ENCODE data around the gene SNRNP25.

SNRNP25 gene

GRCh38 chr16:76535-77272 lies 23.1 kb downstream of the SNRNP25 start:
- H3K4me3 ChIP-seq (ENCODE audit: low read length) = no peak overlapping the region
- peaks cover 14% of the 10 kb centered on the region for H3K27me3 ChIP-seq (ENCODE audit: control insufficient read depth, insufficient read depth, low read length)
- no peaks in the 10 kb centered on the region for H3K9me3 ChIP-seq (ENCODE audit: control insufficient read depth, low read depth, low read length)
- no peaks in the 10 kb centered on the region for H3K36me3 ChIP-seq (ENCODE audit: control insufficient read depth, low read depth, low read length)
- H3K27ac ChIP-seq (ENCODE audit: low read length) = no peak overlapping the region
- H3K9ac ChIP-seq (ENCODE audit: low read length) = no peak overlapping the region
- peaks cover 26% of the 10 kb centered on the region for H3K4me1 ChIP-seq (ENCODE audit: control insufficient read depth, low read depth, low read length)

DNA sequence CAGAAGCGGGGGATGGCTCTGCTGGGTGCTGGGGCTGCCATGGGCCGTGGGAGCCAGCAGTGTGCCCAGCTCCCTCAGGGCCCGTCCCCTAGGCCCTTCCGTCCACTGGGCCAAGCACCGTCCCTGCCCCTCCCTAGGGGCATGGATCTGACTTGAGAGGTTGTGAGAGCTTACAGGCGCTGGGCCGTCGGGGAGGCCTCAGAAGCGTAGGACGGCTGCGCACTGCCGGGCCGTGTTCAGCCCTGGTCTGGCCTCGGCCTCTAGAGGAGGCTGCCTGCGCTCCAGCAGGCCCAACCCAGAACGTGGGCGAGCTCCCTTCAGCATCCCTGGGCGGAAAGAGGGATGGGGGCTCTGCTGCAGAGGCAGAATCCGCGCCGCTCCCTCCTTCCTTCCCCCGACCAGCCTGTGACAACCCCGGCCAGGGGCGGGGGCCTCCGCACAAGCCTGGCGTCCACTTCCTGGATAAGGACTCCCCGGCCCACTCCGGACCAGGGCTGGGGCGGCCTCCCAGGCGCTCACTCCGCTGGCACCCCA lies 23.7 kb downstream of the SNRNP25 start:
- Histone ChIP-seq H3K27ac (ENCODE audit: low read length) (no peak overlapping the region), H3K36me3 (ENCODE audit: control insufficient read depth, low read depth, low read length) (no peaks in the 10 kb centered on the region), H3K4me3 (ENCODE audit: low read length) (peak overlapping the region; percentile 64), H3K9me3 (ENCODE audit: control insufficient read depth, low read depth, low read length) (no peaks in the 10 kb centered on the region), H3K27me3 (ENCODE audit: control insufficient read depth, insufficient read depth, low read length) (peaks cover 14% of the 10 kb centered on the region), H3K9ac (ENCODE audit: low read length) (peak overlapping the region; percentile 50), H3K4me1 (ENCODE audit: control insufficient read depth, low read depth, low read length) (peaks cover 28% of the 10 kb centered on the region)

GRCh38 chr16:77807-78443 lies 24.3 kb downstream of the SNRNP25 start, which contains the start of gene MPG:
Gene MPG, plus strand, starts transcription at chr16:78225. Its CDS starts 85 bp downstream, at chr16:78310.
- H3K4me3 ChIP-seq (ENCODE audit: low read length) = peak within 1 kb of the TSS; percentile 64
- peaks cover 27% of the 10 kb centered on the region for H3K4me1 ChIP-seq (ENCODE audit: control insufficient read depth, low read depth, low read length)
- no peaks in the 10 kb centered on the region for H3K9me3 ChIP-seq (ENCODE audit: control insufficient read depth, low read depth, low read length)
- no peak within 1 kb of the TSS for H3K27ac ChIP-seq (ENCODE audit: low read length)
- H3K27me3 ChIP-seq (ENCODE audit: control insufficient read depth, insufficient read depth, low read length) = peaks cover 14% of the 10 kb centered on the region
- H3K36me3 ChIP-seq (ENCODE audit: control insufficient read depth, low read depth, low read length) = no peaks in the 10 kb centered on the region
- peak within 1 kb of the TSS; percentile 50 for H3K9ac ChIP-seq (ENCODE audit: low read length)

DNA sequence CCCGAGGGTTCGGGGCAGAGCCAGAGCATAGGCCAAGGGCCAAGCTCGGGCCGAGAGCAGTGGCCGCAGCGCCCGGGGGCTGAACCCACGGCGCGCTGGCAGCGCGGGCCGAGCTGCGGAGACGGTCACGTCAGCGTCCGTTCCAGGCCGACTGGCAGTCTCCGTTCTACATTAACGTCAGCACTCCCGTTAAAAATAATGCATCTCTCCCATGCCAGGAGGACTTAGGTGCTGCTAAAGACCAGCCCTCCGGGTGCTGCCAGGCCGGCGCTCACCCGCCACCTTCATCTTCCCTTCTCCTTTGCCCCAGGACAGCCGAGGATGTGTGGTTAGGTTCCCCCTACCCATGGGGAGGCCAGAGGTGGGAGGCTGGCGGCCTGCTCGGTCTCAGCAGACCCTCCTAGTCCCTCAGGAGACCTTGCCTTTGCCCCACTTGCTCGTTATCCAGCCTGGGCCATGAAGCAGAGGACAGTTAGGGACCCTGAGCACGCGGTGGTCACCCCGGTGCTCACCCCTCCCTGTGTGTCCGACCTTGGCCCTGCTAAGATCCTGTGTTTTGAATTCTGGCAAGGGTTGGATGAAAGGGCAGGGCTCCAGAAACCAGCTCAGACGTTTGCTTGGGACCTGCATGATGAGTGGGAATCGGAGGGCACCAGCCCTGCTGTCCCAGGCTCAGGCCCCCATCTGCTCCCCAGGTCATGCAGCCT lies 25.0 kb downstream of the SNRNP25 start:
- no peak overlapping the region for H3K27ac ChIP-seq (ENCODE audit: low read length)
- no peaks in the 10 kb centered on the region for H3K36me3 ChIP-seq (ENCODE audit: control insufficient read depth, low read depth, low read length)
- H3K9ac ChIP-seq (ENCODE audit: low read length) = peak overlapping the region; percentile 17
- H3K9me3 ChIP-seq (ENCODE audit: control insufficient read depth, low read depth, low read length) = no peaks in the 10 kb centered on the region
- peak overlapping the region; percentile 64 for H3K4me3 ChIP-seq (ENCODE audit: low read length)
- peaks cover 24% of the 10 kb centered on the region for H3K4me1 ChIP-seq (ENCODE audit: control insufficient read depth, low read depth, low read length)
- peaks cover 7% of the 10 kb centered on the region for H3K27me3 ChIP-seq (ENCODE audit: control insufficient read depth, insufficient read depth, low read length)

- Histone ChIP-seq H3K36me3 (ENCODE audit: control insufficient read depth, low read depth, low read length) (no peaks in the 10 kb centered on the region), H3K27me3 (ENCODE audit: control insufficient read depth, insufficient read depth, low read length) (peaks cover 6% of the 10 kb centered on the region), H3K9ac (ENCODE audit: low read length) (no peak overlapping the region), H3K9me3 (ENCODE audit: control insufficient read depth, low read depth, low read length) (no peaks in the 10 kb centered on the region), H3K4me3 (ENCODE audit: low read length) (no peak overlapping the region), H3K27ac (ENCODE audit: low read length) (no peak overlapping the region), H3K4me1 (ENCODE audit: control insufficient read depth, low read depth, low read length) (peaks cover 19% of the 10 kb centered on the region)
Observed at GRCh38 chr16:79151-80054, 25.8 kb downstream of the SNRNP25 start.

GRCh38 chr16:83060-83603 lies 29.5 kb downstream of the SNRNP25 start:
- Histone ChIP-seq H3K27me3 (ENCODE audit: control insufficient read depth, insufficient read depth, low read length) (peaks cover 6% of the 10 kb centered on the region), H3K9me3 (ENCODE audit: control insufficient read depth, low read depth, low read length) (no peaks in the 10 kb centered on the region), H3K27ac (ENCODE audit: low read length) (no peak overlapping the region), H3K9ac (ENCODE audit: low read length) (no peak overlapping the region), H3K36me3 (ENCODE audit: control insufficient read depth, low read depth, low read length) (peaks cover 8% of the 10 kb centered on the region), H3K4me3 (ENCODE audit: low read length) (no peak overlapping the region), H3K4me1 (ENCODE audit: control insufficient read depth, low read depth, low read length) (peaks cover 5% of the 10 kb centered on the region)

DNA sequence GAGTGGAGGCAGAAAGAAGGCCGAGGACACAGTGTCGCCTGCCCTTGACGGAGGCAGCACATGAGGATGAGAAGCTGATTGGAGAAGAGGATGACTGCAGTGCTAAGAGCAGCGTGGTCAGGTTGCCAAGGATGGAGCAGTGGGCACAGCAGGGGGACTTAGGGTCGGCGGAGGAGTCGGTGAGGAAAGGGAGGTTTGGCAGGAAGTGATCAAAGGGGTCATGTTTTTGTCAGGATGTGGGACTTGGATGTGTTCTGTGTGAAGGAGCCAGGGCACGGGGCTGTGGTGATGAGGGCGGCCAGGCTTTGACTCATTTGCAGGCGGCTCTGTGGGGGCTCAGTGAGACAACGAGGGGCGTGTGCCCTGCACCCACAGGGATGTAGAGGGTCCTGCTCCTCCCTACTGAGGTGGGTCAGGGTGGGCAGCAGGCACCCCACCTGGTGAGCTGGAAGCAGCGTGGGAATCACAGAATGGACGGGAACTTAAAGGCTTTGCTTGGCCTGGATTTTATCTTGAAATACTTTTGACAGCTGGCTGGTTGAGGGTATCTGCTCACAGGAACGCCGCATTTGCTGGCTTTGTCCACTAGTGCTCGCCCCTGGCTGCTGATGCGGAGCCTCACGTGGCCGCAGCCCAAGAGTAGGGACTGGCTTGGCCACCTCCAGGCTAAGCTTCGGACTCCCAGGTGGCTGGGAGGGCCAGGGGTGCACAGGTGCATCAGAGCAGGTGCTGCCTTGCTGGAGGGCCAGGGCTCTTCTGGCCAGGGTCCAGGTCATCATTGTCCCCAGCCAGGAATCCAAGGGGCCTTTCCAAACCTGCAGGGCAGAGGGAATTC lies 30.4 kb downstream of the SNRNP25 start:
- H3K9me3 ChIP-seq (ENCODE audit: control insufficient read depth, low read depth, low read length) = no peaks in the 10 kb centered on the region
- no peak overlapping the region for H3K4me3 ChIP-seq (ENCODE audit: low read length)
- H3K4me1 ChIP-seq (ENCODE audit: control insufficient read depth, low read depth, low read length) = peaks cover 5% of the 10 kb centered on the region
- peaks cover 12% of the 10 kb centered on the region for H3K36me3 ChIP-seq (ENCODE audit: control insufficient read depth, low read depth, low read length)
- no peak overlapping the region for H3K27ac ChIP-seq (ENCODE audit: low read length)
- no peaks in the 10 kb centered on the region for H3K27me3 ChIP-seq (ENCODE audit: control insufficient read depth, insufficient read depth, low read length)
- no peak overlapping the region for H3K9ac ChIP-seq (ENCODE audit: low read length)

- H3K36me3 ChIP-seq (ENCODE audit: control insufficient read depth, low read depth, low read length) = peaks cover 19% of the 10 kb centered on the region
Observed at GRCh38 chr16:84718-85406, 31.2 kb downstream of the SNRNP25 start.

GRCh38 chr16:85407-85782 lies 31.8 kb downstream of the SNRNP25 start:
- H3K4me3 ChIP-seq (ENCODE audit: low read length) = no peak overlapping the region
- H3K9ac ChIP-seq (ENCODE audit: low read length) = no peak overlapping the region
- peaks cover 19% of the 10 kb centered on the region for H3K36me3 ChIP-seq (ENCODE audit: control insufficient read depth, low read depth, low read length)

More at GRCh38 chr16:84718-85406, 31.2 kb downstream of the SNRNP25 start:
- no peaks in the 10 kb centered on the region for H3K27me3 ChIP-seq (ENCODE audit: control insufficient read depth, insufficient read depth, low read length)
- no peak overlapping the region for H3K9ac ChIP-seq (ENCODE audit: low read length)
- H3K9me3 ChIP-seq (ENCODE audit: control insufficient read depth, low read depth, low read length) = no peaks in the 10 kb centered on the region
- H3K4me1 ChIP-seq (ENCODE audit: control insufficient read depth, low read depth, low read length) = peaks cover 5% of the 10 kb centered on the region
- H3K4me3 ChIP-seq (ENCODE audit: low read length) = no peak overlapping the region
- no peak overlapping the region for H3K27ac ChIP-seq (ENCODE audit: low read length)

GRCh38 chr16:85865-86264 lies 32.2 kb downstream of the SNRNP25 start:
- no peak overlapping the region for H3K27ac ChIP-seq (ENCODE audit: low read length)
- H3K9ac ChIP-seq (ENCODE audit: low read length) = no peak overlapping the region
- no peaks in the 10 kb centered on the region for H3K27me3 ChIP-seq (ENCODE audit: control insufficient read depth, insufficient read depth, low read length)
- H3K4me3 ChIP-seq (ENCODE audit: low read length) = no peak overlapping the region
- peaks cover 5% of the 10 kb centered on the region for H3K4me1 ChIP-seq (ENCODE audit: control insufficient read depth, low read depth, low read length)
- H3K9me3 ChIP-seq (ENCODE audit: control insufficient read depth, low read depth, low read length) = no peaks in the 10 kb centered on the region
- peaks cover 19% of the 10 kb centered on the region for H3K36me3 ChIP-seq (ENCODE audit: control insufficient read depth, low read depth, low read length)

More at GRCh38 chr16:85407-85782, 31.8 kb downstream of the SNRNP25 start:
- Histone ChIP-seq H3K27ac (ENCODE audit: low read length) (no peak overlapping the region), H3K9me3 (ENCODE audit: control insufficient read depth, low read depth, low read length) (no peaks in the 10 kb centered on the region), H3K4me1 (ENCODE audit: control insufficient read depth, low read depth, low read length) (peaks cover 5% of the 10 kb centered on the region), H3K27me3 (ENCODE audit: control insufficient read depth, insufficient read depth, low read length) (no peaks in the 10 kb centered on the region)

Measured in iPS-18a (cell line).